Mucosa of rectum (tissue), 2 donors: ENCODE results near the gene MDK.

Experiments used
- H3K27ac ChIP-seq, 2 donors: one replicate each; pipeline ENCODE4 v1.7.0; 2013; ENCODE audit warnings: inconsistent platforms in 2 of 2, low read depth in 2 of 2, low read length in 2 of 2
- H3K27me3 ChIP-seq, 2 donors: one replicate each; pipeline ENCODE4 v1.7.0; 2013; ENCODE audit warnings: low read length in 2 of 2; ENCODE audit not compliant: control insufficient read depth in 2 of 2, insufficient read depth in 2 of 2
- H3K36me3 ChIP-seq, 2 donors: one replicate each; pipeline ENCODE4 v1.7.0; 2013; ENCODE audit warnings: low read length in 2 of 2; ENCODE audit not compliant: control insufficient read depth in 2 of 2, insufficient read depth in 2 of 2
- H3K4me1 ChIP-seq, 2 donors: one replicate each; pipeline ENCODE4 v1.7.0; 2013; ENCODE audit warnings: low read length in 2 of 2, mild to moderate bottlenecking in 1 of 2; ENCODE audit not compliant: control insufficient read depth in 2 of 2, insufficient read depth in 2 of 2
- H3K4me3 ChIP-seq, 2 donors: one replicate each; pipeline ENCODE4 v1.7.0; 2013; ENCODE audit warnings: low read length in 2 of 2
- H3K9ac ChIP-seq, 2 donors: one replicate each; pipeline ENCODE4 v1.7.0; 2013; ENCODE audit warnings: low read length in 2 of 2, low read depth in 1 of 2, mild to moderate bottlenecking in 1 of 2
- H3K9me3 ChIP-seq, 2 donors: one replicate each; pipeline ENCODE4 v1.7.0; 2013; ENCODE audit warnings: low read length in 2 of 2; ENCODE audit not compliant: control insufficient read depth in 2 of 2
- donor health status: healthy.
- donor health status: Normal muscosa, but diverticular disease.

Gene MDK

DNA sequence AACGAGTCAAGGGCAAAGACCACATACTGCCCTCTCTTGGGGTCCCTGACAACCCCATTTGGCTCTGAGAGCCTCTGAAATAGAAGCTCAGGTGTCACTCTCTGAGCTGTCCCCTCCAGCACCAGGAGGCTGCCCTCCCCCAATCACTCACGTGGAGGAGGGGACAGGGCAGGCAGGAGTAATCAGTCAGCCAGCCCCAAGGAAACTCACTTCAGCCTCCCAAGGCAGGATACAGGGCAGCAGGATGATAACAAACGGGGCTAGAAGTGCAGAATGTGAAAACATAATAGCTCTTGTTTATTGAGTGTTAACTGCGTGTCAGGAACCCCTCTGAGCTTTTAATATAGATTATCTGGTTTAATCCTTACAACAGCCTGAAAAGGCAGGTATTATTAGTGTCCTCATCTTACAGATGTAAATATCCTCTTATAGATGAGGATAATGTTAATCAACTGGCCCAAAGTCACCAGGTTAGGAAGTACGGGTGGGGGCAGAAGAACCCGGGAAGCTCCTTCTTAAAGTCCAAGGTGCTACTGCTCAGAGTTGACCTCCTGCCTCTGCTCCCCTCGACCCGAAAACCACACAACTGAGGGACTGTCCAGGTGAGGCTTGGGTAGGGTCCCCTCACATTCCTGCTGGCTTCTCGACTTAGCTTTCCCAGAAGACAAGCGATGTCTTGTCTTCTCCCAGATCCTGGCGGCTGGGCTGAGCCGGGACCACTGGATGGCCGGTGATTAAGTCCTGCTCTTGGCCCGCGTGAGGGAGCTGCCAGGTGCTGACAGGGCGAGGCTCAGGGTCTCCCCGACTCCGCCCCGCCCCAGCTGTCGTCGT is 7.4 kb downstream of the MDK start:
- Histone ChIP-seq H3K36me3 (no peaks in the 10 kb centered on the region), H3K27me3 (peaks cover 34 to 46% of the 10 kb centered on the region in 2 donors), H3K9me3 (no peaks in the 10 kb centered on the region), H3K4me1 (peaks cover 14 to 35% of the 10 kb centered on the region in 2 donors), H3K9ac (no peak overlapping the region), H3K4me3 (peak overlapping the region in 1 of 2 donors; percentile 61), H3K27ac (no peak overlapping the region)

DNA sequence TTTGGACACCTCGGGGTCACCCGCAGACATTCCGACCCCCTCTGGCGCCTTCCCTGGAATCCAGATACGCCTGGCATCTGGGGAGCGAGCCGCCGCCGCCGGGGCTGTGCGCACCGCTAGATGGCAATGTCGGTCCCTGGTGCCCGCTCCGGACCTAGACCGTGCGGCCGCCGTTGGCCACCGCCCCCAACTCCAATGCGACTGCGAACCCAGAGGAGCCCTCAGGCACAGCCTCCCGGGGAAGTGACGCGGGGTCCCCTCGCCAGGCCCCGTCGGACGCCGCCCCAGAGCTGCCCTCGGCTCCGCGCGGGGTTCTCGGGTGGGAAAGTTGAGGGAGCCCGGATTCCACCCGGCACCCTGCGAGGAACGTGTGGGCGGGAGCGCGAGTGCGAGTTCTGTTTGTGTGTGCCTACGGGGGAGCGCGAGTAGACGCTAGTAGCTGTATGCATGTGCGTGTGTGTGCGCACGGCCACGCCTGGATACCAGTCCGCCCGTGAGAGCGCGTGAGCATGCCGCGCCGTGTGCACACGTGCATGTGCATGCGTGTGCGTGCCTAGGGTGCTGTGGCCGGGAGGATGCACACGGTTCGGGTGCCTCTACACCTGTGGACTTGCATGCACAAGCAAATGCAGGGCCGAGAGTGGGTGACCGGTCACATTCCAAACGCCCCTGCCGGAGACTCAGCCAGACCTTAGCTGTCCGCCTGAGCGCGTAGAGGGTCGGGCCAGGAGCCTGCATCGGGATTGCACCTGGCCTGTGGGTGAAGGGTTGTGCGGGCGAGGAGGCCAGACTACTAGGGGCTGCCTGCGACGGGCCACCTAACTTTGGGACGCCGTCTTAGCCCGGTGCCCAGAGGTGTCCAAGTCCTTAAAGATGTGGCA is 8.2 kb downstream of the MDK start:
- no peaks in the 10 kb centered on the region for H3K9me3 ChIP-seq
- peak overlapping the region; percentile 50 to 61 for H3K4me3 ChIP-seq
- peaks cover 10 to 28% of the 10 kb centered on the region in 2 donors for H3K4me1 ChIP-seq
- H3K27ac ChIP-seq: no peak overlapping the region
- H3K36me3 ChIP-seq: no peaks in the 10 kb centered on the region
- H3K27me3 ChIP-seq: peaks cover 34 to 46% of the 10 kb centered on the region in 2 donors
- no peak overlapping the region for H3K9ac ChIP-seq

DNA sequence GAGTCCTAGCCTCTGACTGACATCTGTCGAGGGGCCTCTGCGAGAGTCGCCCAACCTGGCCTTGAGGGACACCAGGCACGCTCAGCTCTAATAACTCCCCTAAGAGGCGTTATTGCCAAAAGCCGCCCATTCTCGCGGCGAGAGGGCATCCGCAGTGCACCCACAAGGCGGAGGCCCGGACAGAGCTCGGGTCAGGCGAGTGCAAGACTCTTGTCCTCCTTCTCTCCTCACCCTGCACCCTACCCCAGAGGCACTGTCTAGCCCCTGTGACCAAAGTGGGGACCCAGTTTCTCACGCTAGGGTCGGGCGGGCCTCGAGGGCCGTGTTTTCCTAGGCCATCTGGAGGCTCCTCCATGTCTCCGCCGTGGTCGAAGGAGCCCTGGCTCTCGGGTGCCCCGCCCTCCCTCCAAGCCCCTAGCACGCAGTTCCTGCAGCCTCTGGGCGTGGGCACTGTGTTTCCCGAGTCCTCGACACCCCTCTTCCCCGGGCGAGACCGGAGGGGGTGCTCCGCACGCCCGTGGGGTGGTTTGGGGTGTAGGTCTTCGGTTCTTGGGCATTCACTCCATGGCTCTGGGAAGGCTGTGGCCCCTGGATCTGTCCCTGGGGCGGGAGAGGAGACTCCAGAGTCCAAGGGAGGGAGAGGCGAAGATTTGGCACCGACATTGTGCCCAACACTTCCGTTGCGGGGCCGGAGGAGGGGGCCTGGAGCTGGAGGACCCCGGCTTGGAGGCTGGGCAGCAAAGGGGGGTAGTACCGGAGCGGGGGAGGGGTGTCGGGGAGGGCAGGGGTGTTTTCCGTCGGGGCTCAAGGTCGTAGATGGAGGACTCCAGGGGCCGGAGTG is 9.1 kb downstream of the MDK start:
- no peak overlapping the region for H3K4me3 ChIP-seq
- peaks cover 10 to 24% of the 10 kb centered on the region in 2 donors for H3K4me1 ChIP-seq
- H3K36me3 ChIP-seq: no peaks in the 10 kb centered on the region
- no peaks in the 10 kb centered on the region for H3K9me3 ChIP-seq
- H3K27me3 ChIP-seq: peaks cover 34 to 46% of the 10 kb centered on the region in 2 donors
- H3K27ac ChIP-seq: no peak overlapping the region
- H3K9ac ChIP-seq: no peak overlapping the region

DNA sequence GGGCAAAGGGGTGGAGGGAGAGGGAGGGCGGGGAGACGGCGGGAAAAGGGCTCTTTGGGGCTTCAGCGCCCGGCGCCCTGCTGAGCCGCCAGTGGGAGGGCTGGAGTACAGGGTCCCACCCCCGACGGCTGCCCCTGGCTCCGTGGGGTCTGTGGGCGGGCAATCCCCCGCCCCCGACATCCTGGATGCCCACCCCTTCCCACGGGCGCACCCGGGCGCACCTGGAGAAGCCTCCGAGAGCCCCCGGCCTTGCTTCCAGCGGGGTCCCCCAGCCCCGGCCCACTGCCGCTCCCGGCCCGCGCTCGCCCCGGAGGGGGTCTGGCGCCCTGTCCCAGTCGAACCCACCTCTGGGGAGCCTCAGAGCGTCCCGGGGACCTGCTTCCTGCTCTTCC is 9.7 kb downstream of the MDK start:
- H3K4me3 ChIP-seq: no peak overlapping the region
- no peaks in the 10 kb centered on the region for H3K9me3 ChIP-seq
- H3K9ac ChIP-seq: no peak overlapping the region
- peaks cover 34 to 45% of the 10 kb centered on the region in 2 donors for H3K27me3 ChIP-seq
- peaks cover 10 to 24% of the 10 kb centered on the region in 2 donors for H3K4me1 ChIP-seq
- H3K36me3 ChIP-seq: peaks cover 3% of the 10 kb centered on the region in 2 donors
- H3K27ac ChIP-seq: no peak overlapping the region

DNA sequence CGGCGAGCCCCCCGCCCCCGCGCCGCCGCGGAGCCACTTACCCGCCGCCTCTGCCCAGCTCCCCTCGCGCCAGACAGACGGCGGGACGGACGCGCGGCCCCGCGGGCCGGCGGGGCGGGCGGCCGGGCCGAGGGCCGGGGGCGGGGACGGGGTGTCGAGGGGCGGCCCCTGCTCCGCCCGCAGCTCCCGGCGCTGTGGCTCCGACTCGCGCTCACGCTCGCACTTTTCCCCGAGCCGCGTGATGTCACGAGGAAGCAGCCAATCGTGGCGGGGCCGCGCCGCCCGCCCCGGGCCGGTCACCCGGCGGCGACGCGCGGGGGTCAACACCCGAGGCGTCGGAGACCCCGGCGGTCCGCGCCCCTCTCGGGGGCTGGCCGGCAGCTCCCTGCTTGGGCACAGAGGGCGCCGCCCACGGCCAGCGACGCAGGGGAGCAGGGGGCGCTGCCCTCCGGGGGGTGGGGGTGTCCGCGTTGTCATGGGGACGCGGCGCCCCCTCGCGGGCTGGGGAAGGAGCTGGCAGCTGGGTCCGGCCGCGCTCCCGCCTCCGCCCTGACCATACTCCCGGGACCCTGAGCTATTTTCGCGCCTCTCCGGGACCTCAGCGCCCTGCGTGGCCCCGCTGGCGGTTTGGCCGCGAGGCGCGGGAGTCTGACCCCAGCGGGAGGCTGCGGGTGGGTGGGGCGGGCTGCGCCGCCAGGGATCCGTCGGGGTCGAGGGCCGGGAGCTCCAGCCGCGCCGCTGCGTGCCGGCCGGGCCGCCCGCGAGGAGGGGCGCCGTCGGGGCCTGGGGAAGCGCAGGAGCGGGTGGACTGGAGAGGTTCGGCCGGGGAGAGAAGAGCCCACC is 10.3 kb downstream of the MDK start, which contains the start of gene CHRM4:
Gene CHRM4 (minus strand): TSS at position 199 of the 843 bp plus-strand sequence. CDS start 5,219 bp downstream, outside the sequence.
- Histone ChIP-seq H3K9ac (no peak within 1 kb of the TSS), H3K4me3 (peak within 1 kb of the TSS; percentile 26 to 46), H3K4me1 (peaks cover 10 to 24% of the 10 kb centered on the region in 2 donors), H3K9me3 (no peaks in the 10 kb centered on the region), H3K27me3 (peaks cover 34 to 40% of the 10 kb centered on the region in 2 donors), H3K27ac (no peak within 1 kb of the TSS), H3K36me3 (peaks cover 3 to 8% of the 10 kb centered on the region in 2 donors)

DNA sequence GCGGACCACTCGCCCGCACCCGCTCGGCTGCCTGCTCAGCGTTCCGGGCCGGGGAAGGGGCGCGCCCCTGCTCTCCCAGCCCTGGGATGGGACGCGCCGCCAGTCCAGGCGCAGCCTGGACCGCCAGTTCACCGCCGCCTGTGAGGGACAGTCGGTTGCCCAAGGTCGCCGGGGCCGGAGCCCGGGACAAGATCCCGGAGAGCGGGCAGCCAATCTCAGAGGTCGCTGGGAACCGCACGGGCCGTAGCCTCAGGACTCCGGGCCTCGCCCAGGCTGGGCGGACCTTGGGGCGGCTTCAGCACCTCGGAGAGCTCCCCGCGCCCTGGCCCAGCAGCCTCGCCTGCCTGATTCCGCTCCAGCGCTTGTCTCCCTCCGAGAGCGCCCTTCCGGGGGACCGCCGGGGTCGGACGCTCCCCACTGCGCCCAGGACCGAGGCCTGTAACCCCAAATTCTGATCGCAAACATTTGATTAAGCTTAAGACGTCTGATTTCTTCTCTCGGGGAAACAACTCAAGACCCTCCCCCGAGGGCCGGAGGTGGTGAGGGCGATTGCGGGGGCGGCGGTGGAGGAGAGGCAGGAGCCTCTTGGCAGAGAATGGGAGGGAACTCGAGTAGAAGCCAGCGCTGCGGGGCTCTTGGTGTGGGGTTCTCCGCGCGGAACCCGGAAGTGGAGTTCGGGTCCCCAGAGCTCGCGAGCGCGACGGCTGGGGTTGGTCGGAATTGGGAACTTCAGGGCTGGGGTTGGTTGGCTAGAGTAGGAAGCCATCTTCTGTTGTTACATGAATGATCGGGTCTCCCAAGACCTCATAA is 11.2 kb downstream of the MDK start:
- Histone ChIP-seq H3K27ac (no peak overlapping the region), H3K9me3 (no peaks in the 10 kb centered on the region), H3K4me3 (peak overlapping the region; percentile 26 to 35), H3K27me3 (peaks cover 30 to 32% of the 10 kb centered on the region in 2 donors), H3K4me1 (peaks cover 10 to 24% of the 10 kb centered on the region in 2 donors), H3K36me3 (peaks cover 9 to 16% of the 10 kb centered on the region in 2 donors), H3K9ac (no peak overlapping the region)

DNA sequence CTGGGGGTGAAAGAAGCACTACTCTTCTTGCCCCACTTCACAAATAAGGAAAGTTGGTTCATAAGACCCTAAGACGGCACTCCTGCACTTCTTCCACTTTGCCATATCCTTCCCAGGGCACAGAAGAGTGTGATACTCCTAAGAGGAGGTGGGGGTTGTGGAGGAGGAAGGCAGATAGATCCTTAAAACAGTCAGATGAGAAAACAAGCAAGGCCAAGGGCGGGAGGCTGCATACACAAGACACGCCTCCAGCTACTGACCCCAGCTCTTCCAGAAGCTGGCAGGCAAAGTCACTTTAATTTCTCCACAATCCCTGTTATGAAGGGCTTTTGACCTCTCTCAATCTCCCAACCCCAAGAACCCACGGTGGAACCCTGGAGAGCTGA is 11.8 kb downstream of the MDK start:
- no peak overlapping the region for H3K9ac ChIP-seq
- no peak overlapping the region for H3K27ac ChIP-seq
- H3K36me3 ChIP-seq: peaks cover 15 to 22% of the 10 kb centered on the region in 2 donors
- no peak overlapping the region for H3K4me3 ChIP-seq
- H3K27me3 ChIP-seq: peaks cover 25 to 27% of the 10 kb centered on the region in 2 donors
- H3K9me3 ChIP-seq: no peaks in the 10 kb centered on the region
- H3K4me1 ChIP-seq: peaks cover 10 to 24% of the 10 kb centered on the region in 2 donors

DNA sequence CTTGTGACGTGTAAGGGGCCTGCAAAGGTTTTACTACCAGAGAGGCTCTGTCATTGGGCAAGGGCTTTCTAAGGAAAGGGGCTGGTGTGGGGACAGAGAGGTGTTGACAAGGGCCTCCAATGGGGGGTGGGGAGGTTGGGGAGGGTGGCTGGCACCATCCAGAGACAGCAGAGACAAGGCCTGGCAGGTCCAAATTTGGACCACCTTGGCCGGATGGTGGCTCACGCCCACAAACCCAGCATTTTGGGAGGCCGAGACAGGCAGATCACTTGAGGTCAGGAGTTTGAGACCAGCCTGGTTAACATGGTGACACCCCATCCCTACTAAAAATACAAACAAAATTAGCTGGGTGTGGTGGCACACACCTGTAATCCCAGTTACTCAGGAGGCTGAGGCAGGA is 12.3 kb downstream of the MDK start:
- Histone ChIP-seq H3K4me3 (no peak overlapping the region), H3K9me3 (no peaks in the 10 kb centered on the region), H3K9ac (no peak overlapping the region), H3K27ac (no peak overlapping the region), H3K4me1 (peaks cover 10 to 24% of the 10 kb centered on the region in 2 donors), H3K27me3 (peaks cover 20 to 21% of the 10 kb centered on the region in 2 donors), H3K36me3 (peaks cover 15 to 22% of the 10 kb centered on the region in 2 donors)
